Stimulated activated CD8-positive, alpha-beta memory T cell treated with anti-CD3 and anti-CD28 coated beads, Interleukin-12 subunit alpha, Interleukin-12 subunit beta, amount 100 ng/mL, for 24 hours (primary cell): Measurements from ENCODE around the gene BANF1.

Experiments used
- DNase-seq: peaks from one replicate; pipeline ENCODE4 v3.0.0-alpha.2; 2020; ENCODE audit errors: extremely low read depth

Gene BANF1

DNA sequence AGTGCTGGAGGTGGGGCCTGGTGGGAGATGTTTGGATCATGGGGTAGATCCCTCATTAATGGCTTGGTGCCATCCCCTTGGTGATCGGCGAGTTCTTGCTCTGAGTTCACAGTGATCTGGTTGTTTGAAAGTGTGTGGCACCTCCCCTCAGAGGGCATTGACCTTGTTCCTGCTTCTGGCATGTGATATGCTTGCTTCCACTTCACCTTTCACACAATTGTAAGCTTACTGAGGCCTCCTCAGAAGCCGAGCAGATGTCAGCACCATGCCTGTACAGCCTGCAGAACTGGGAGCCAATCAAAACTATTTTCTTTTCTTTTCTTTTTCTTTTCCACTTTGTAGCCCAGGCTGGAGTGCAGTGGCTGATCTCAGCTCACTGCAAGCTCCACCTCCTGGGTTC, 35.0 kb downstream of the BANF1 start:
- DNase-seq = no peak

DNA sequence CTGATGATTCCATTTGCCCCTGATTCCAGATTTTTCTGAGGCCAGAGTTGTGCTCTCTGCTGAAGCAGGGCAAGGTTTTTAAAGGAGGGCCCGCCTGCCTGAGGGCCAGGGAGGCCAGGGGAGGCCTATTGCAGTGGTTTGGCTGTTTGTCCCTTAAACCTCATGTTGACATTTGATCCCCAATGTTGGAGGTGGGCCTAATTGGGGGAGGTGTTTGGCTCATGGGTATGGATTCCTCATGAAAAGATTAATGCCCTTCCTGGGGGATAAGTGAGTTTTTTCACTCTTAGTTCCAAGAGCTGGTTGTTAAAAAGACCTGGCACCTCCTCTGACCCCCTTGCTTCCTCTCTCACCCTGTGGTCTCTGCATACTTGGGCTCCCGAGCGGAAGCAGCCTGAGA, 37.5 kb downstream of the BANF1 start:
- DNase-seq = no peak

DNA sequence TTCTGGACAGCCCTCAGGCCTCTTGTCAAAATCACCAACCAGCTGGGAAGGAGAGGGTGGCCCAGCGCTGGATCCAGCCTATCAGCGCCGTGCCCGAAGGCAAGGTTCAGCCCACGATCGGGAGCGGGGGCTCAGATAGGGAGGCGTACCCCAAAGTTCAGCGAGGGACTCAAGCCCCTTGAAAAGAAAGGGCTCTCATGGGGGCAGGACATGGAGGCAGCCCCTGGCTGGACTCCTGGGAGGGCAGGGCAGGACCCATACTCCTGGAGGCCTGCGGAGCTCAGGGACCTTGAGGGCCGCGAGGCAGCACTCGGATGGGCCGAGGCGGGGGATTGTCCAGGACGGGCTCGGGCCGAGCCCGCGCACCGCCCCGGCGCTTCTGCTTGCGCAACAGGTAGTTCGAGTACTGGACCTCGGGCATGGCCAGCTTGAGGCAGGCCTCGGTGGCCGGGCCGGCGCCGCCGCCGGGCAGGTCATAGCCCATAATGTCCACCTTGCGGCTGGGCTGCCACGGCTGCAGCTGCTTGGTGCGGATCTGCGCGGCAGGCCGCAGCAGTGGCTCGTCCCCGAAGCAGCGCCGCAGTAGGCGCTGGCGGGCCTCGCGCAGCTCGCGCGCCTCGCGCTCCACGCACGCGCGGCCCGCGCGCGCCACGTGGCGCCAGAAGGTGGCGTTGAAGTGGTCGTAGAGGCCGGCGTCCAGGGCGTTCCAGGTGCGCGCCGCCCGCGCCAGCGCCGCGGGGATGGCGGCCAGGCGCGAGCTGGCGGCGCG, 40.1 kb downstream of the BANF1 start:
- DNase-seq = no peak

DNA sequence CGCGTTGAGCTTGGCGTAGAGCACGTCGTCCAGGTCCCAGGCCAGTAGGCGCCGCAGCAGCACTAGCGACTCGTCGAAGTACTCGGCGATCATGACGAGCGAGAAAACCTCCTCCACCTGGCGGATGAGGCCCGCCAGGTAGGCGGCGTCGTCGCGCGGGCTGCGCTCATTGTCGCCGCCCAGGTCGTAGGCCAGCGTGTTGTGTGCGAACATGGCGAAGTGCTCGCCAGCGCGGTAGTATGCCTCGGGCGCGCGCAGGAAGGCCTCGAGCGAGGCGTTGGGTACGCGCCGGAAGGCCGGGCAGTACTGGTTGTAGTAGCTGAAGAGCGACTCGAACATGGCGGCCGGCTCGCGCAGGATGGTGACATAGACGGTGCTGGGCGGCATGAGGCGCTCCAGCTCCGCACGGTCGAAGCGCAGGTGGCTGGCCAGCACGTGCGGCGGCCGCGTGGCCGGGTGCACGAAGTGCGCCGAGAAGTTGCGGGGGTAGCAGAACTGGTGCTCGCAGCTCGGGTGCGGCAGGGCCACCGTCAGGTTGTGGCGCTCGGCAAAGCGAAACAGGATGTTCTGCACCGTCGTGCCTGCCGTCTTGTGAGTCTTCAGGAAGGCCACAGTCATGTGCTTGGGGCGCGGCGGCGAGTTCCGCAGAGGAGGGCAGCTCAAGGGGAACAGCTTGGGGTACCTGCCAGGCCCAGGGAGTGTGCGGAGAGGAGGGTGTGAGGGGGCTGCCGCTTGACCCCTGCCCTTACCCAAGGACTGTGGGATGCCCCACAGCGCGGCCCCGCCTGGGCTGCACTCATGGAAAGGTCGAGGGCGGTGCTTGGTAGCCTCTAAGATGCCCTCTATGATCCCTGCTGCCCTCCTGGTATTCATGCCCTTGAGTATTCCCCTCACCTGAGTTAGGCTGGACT, 40.9 kb downstream of the BANF1 start:
- no peak for DNase-seq

DNA sequence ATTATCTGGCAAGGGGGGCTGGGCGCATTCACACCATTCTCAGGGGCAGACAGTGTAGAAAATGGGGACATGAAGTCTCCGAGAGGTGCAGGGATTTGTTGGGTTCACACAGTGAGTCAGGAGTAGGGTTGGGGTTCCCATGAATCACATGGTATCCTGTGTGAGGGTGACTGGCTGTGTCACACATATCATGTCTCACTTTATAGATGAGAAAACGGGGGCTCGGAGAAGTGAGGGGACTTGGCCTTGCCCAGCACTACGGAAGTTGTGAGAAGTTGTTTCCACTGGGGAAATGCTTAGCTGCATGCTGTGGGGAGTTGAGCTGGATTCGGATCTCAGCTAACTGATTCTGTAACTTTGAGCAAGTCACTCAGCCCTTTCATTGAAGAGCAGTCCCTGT, 42.5 kb downstream of the BANF1 start:
- no peak for DNase-seq

DNA sequence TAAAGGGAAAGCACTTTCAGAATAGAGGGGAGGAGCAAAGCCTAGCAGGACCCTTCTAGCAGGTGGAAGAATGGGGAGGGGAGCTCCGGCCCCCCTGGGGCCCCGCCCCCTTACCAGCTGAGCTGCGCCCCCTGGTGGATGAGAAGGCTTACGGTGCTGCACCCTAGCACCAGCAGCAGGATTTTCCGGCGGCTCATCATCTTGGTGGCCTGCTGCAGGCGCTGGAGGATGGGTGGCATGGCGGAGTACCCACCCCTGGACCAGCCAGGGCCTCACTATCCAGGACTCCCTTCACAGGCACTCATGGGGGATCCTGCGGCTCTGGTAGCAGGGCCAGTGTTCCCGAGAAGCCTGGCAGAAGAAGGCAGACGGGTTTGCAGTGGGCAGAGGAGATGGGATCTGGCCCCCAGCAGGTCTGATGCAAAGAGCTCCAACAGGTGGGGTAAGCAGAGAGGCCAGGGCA, 42.9 kb downstream of the BANF1 start:
- DNase-seq = peak; percentile 68

DNA sequence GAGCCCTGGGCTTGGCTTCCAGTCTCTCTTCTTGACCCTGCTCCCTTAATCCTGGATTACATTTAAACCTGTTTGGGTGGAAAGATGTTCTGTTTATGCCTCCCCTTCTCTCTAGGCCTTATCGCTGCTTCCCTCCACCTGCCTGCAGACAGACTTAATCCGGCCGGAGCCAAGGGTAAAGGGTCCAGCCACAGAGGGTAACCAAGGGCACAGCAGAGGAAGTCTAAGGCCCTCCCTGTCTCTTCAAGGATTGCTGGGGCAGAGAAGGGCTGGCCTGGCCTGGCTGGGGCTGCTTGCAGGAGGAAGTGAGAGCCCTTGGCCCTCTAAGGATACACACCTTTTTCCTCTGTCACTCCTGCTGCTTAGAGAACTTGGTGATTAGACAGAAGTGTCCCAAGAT, 44.6 kb downstream of the BANF1 start:
- no peak for DNase-seq

DNA sequence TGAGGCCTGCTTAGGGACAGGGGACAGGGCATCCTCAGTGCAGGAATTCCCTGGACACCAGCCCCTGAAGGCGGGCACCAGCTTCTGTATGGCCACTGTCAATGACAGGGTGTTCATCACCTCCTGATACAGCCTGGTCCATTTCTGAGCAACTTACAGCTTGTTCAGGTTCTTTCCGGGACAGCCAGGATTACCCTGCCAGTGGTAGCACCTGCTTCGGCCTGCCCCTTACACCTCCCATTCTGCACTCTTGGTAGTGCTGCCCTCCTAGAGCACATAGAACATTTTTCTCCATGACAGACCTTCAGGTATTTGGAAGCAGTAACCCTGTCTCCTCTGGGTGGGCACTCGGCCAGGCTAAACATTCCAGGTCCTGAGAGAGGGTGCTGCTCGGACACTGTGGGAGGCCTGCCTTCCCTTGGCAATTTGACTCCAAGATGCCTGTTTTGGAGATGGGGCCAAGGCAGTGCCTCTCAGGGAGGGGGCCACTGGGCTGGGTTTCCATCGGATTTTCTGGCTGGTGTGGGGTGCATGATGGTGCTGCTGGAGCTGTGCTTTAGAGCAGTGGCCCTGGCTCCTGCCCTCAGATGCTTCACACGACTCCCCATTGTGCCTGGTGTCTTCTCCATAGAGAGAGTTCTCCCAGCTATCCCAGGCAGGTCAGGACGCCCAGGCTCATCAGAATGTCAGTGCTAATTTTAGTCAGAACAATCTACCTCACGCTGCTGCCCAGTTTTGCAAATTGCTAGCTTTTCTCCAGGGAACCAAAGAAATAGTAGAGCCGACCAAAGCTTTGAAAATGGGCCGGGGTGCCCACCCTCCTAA, 45.5 kb downstream of the BANF1 start:
- DNase-seq = no peak

DNA sequence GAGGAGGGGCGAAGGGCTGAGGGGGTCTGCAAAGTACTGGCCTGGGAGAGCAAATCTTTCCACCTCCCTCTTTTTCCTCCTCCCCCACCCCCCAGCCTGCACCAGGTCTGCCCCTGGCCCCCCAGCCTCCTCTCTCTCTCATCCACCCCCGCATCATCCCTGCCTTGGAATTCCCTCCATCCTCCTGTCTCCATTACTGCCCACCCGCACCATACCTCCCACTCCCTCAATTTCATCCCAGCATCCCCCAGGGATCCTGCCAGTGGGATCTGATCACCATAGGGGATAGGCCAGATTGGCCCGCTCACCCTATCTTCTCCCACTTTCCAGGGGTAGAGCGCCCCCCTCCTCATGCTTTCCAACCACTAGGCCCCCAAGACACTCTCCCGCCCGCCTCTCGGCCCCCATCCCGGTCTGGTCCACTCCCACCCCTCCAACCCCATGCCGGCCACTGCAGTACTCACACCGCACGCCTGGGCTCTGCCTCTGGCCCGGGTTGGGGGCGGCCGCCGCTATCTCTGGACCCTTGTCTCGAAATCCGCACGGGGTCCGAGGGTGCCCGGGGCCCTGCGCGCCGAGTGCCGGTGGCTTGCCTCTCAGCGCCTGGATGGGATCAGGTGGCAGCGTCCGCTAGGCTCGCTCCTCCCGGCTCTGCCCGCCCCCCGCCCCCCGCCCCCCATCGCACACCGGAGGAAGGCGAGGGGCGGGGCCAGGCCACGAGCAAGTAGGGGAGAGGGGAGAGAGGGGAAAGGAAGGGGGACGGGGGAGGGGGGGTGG, 46.4 kb downstream of the BANF1 start, which contains the start of gene GAL3ST3:
TSS of gene GAL3ST3 (minus strand) at position 615 of the 777 bp plus-strand sequence. CDS start 3,746 bp downstream, outside the sequence.
- no peak for DNase-seq

DNA sequence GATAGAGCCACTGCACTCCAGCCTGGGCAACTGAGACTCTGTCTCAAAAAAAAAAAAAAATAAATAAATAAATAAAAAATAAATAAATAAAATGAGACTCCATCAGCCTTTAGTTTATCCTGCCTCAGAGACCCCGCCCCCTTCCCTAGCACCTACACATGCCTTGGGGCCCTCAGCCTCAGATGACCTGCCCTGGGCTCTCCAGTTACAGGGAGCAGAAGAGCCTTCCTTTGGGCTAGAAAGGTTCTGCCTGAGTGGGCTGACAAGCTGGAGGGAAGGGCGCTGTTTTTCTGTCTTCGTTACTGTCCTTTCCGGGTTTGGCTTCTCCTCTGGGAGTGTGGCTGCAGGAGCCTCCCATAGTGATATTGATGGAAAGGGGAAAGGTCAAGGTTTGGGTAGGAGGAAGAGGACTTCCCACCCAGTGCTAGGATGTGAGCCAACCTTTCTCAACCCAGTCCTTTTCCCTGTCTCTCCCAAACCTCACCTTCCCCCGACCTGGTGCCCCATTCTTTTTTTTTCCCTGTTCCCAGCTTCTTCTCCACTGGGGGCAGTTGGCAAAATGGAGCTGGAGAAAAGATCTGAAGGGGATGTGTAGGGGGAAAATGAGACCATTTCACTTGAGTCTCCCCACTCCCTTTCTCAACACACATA, 48.4 kb downstream of the BANF1 start:
- no peak for DNase-seq

DNA sequence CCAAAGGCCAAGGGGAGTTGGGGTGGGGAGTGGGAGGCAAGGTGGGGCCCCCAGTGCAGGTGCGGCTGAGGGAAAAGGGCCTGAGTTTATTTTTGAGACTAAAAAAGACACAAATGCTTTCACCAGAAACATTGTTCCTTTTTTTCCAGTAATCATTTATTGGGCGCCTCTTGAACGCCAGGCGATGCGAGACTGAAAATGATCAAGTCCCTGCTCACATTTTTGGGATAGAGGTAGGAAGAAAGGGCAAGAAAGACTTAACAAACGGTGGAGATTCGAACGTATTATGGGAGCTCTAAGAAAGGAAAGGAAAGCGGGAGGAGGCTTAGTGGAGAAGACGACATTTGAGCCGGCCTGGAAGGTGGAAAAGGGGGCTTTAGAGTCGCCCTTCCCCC, 49.1 kb downstream of the BANF1 start:
- no peak for DNase-seq

DNA sequence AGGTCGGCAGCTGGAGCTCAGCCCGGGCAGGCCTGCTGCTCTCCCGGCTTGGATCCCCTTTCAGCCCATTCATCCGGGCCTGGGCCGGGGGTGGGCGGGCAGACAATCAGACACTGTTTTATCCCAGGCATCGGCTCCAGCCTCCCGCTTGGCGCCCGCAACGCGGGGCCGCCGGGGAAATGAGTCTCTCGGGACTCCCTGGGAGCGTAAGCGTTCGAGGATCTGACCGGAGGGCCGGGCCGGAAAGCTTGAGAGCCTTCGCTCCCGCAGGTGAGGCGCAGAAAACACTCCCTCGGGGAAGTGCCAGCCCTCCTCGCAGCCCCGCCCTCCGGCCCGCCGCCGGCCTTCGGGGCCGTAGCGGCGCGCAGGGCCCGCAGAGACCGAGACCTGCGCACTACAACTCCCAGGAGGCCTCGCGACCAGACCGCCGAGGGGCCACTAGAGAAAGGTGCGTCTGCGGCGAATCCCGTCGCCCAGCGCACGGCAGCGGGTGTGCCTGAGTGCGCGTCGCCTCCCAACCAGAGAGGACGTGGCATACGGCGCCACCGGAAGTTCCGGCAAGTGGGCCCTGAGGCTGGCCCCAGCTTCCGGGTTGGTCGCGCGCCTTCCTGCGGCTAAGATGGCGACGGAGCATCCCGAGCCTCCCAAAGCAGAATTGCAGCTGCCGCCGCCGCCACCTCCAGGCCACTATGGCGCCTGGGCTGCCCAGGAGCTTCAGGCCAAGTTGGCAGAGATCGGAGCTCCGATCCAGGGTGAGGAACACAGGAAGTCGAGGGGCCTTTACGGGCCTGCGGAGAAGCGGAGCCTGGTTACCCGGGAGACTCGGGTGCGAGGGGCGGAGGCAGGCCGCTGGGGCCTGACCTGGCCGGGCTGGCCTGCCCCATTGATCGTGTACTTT, 49.7 kb downstream of the BANF1 start, which contains the start of gene SF3B2:
TSS of gene SF3B2 (plus strand) at position 599 of the 898 bp plus-strand sequence. CDS start at position 620, 21 bp downstream.
- DNase-seq = peak; percentile 91

DNA sequence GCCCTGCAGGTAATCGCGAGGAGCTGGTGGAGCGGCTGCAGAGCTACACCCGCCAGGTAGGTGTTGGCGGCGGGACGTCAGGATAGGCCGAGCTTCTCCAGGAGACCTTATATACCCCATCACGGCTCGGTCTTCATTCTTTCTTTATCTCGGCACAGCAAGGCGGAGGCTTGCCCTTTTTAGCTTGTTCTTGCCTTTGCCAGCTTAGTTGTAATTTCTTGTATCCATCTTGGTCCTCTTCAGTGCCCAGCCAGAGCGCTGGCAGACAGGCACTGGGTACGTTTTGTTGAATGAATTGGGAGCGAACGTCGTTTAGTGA, 50.3 kb downstream of the BANF1 start:
- no peak for DNase-seq
